Erythroblast (primary cell): ENCODE data around the gene GPHN.

Source experiments
- GATA1 ChIP-seq: IDR thresholded peaks from 2 replicates; pipeline ENCODE4 v1.6.1; 2011; ENCODE audit warnings: low read depth, mild to moderate bottlenecking, control low read depth, low read length, moderate library complexity
- POLR2A ChIP-seq: IDR thresholded peaks from 2 replicates; pipeline ENCODE4 v1.6.1; 2011; ENCODE audit warnings: mild to moderate bottlenecking, low read length

- TF ChIP-seq POLR2A (no peak), GATA1 (no peak)
These were observed 128.3 kb downstream of the GPHN start for GRCh38 chr14:66636240-66636639.
